PFSK-1 (cell line): Measurements from ENCODE around the gene RAB11A.

ENCODE experiments used
- FOXP2 ChIP-seq: optimal IDR thresholded peaks from 2 replicates; pipeline ENCODE3; 2011; ENCODE audit warnings: borderline replicate concordance, control low read depth, inconsistent platforms; ENCODE audit not compliant: insufficient read depth; ENCODE audit errors: extremely low read length, extremely low read depth
- POLR2AphosphoS5 ChIP-seq: IDR thresholded peaks from 2 replicates; pipeline ENCODE4 v1.6.1; 2012; ENCODE audit warnings: low read depth, mild to moderate bottlenecking, control low read depth, low read length, moderate library complexity
- REST ChIP-seq, 2 experiments: IDR thresholded peaks; 2 replicates each; pipeline versions ENCODE4 v1.6.1 to v1.8.0; 2011 to 2012; ENCODE audit warnings: low read depth in 2 of 2, low read length in 2 of 2, control low read depth in 1 of 2, inconsistent platforms in 1 of 2, mild to moderate bottlenecking in 1 of 2, moderate library complexity in 1 of 2; ENCODE audit not compliant: insufficient read depth in 1 of 2
- SIN3A ChIP-seq: IDR thresholded peaks from 2 replicates; pipeline ENCODE4 v1.6.1; 2012; ENCODE audit warnings: mild to moderate bottlenecking, low read length, moderate library complexity, borderline replicate concordance; ENCODE audit not compliant: insufficient read depth
- TAF1 ChIP-seq: IDR thresholded peaks from 2 replicates; pipeline ENCODE4 v1.6.1; 2012; ENCODE audit warnings: low read length, control low read depth, borderline replicate concordance; ENCODE audit not compliant: insufficient read depth

The RAB11A gene

GRCh38 chr15:65857718-65858402, 11.4 kb upstream of the RAB11A start:
- TF ChIP-seq REST (IDR thresholded peaks at IDR 0.05; ENCODE audit: insufficient read depth in 1 of 2, low read depth in 2 of 2, low read length in 2 of 2) (no peak), FOXP2 (no peak), TAF1 (no peak), SIN3A (no peak), POLR2AphosphoS5 (no peak)

DNA sequence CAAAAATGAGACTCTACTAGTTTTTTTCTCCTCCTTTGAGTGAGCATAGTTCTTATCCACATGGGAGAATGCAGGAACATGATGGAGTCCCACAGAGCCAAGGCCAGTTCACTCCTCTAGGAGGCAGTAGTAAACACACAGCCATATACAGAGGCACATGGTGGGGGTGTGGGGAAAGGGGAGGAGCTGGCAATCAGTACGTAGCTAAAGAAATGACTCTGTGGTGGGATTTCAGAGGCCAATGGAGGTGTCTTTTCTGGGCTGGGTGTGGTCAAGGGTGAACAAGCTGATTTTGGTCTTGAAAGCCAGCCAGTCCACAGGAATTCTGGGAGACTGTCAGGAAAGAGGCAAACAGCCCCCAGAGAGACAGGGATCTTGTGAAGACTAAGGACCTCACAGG, 6.6 kb upstream of the RAB11A start:
- TF ChIP-seq SIN3A, result peak; percentile 51; the same call in 1 of the 2 replicates
- peak; percentile 58 for TF ChIP-seq FOXP2
- TF ChIP-seq POLR2AphosphoS5, result no peak
- no peak for TF ChIP-seq REST (IDR thresholded peaks at IDR 0.05; ENCODE audit: insufficient read depth in 1 of 2, low read depth in 2 of 2, low read length in 2 of 2)
- no peak for TF ChIP-seq TAF1

DNA sequence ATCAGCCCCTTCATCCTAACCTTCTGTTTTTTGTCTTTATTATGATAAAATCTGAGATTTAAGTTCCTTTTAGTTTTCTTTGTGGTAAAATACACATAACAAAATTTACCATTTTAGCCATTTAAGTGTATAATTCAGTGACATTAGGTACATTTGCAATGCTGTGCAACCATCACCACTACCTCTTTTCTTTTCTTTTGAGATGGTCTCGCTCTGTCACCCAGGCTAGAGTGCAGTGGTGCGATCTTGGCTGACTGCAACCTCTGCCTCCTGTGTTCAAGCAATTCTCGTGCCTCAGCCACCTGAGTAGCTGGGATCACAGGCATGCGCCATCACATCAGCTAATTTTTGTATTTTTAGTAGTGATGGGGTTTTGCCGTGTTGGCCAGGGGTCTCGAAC, 6.2 kb upstream of the RAB11A start:
- TF ChIP-seq REST (IDR thresholded peaks at IDR 0.05; ENCODE audit: insufficient read depth in 1 of 2, low read depth in 2 of 2, low read length in 2 of 2) (no peak), SIN3A (no peak), POLR2AphosphoS5 (no peak), FOXP2 (no peak), TAF1 (no peak)

DNA sequence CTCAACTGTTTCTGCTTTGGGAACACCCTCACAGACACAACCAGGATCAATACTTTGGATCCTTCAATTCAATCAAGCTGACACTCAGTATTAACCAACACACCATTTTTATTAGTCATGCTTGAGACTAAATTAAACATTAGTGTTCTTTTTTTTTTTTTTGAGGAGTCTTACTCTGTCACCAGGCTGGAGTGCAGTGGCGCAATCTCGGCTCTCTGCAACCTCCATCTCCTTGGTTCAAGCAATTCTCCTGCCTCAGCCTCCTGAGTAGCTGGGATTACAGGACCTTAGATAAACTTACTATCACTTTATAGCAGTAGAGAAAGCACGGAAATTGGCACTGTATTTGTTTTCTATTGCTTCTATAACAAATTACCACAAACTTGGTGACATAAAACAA, 2.0 kb upstream of the RAB11A start:
- TF ChIP-seq FOXP2 (no peak), POLR2AphosphoS5 (no peak), REST (IDR thresholded peaks at IDR 0.05; ENCODE audit: insufficient read depth in 1 of 2, low read depth in 2 of 2, low read length in 2 of 2) (no peak), SIN3A (no peak), TAF1 (no peak)
